GM18502 (cell line): ENCODE measurements around the gene ERO1A.

Experiments used
- ATAC-seq: cut with Tn5 transposase; IDR thresholded peaks from one replicate; pipeline ENCODE4 v1.9.1; 2021; ENCODE audit warnings: mild to moderate bottlenecking; ENCODE audit not compliant: unreplicated experiment, poor library complexity

The ERO1A gene

GRCh38 chr14:52610187-52610586 is 85.2 kb downstream of the ERO1A start:
- ATAC-seq: no peak

GRCh38 chr14:52609445-52610044 is 85.8 kb downstream of the ERO1A start:
- no peak for ATAC-seq

- no peak for ATAC-seq
Measured at GRCh38 chr14:52607061-52607460, 88.3 kb downstream of the ERO1A start.

- ATAC-seq: no peak
Measured at GRCh38 chr14:52602131-52602530, 93.2 kb downstream of the ERO1A start.

GRCh38 chr14:52599974-52600373 is 95.4 kb downstream of the ERO1A start:
- ATAC-seq: no peak

GRCh38 chr14:52598568-52598967 is 96.8 kb downstream of the ERO1A start:
- ATAC-seq: no peak

- no peak for ATAC-seq
Measured at GRCh38 chr14:52596861-52597260, 98.5 kb downstream of the ERO1A start.

GRCh38 chr14:52596320-52596719 is 99.0 kb downstream of the ERO1A start:
- ATAC-seq: no peak

- no peak for ATAC-seq
Measured at GRCh38 chr14:52590318-52590717, 105.0 kb downstream of the ERO1A start.
